ENCODE measurements around the gene MED14. TPM values are rescaled to one million over a fixed set of nuclear protein-coding genes. Genes with fewer than 3 reads are reported as not detected.
"Not testable (repeated sequence)": the region's sequence is repeated elsewhere in the genome, so short reads cannot be mapped to it uniquely, and the experiment has no call there.

Gene MED14
- 10 to 100 TPM; 40.3 to 51.4 TPM for total RNA-seq

DNA sequence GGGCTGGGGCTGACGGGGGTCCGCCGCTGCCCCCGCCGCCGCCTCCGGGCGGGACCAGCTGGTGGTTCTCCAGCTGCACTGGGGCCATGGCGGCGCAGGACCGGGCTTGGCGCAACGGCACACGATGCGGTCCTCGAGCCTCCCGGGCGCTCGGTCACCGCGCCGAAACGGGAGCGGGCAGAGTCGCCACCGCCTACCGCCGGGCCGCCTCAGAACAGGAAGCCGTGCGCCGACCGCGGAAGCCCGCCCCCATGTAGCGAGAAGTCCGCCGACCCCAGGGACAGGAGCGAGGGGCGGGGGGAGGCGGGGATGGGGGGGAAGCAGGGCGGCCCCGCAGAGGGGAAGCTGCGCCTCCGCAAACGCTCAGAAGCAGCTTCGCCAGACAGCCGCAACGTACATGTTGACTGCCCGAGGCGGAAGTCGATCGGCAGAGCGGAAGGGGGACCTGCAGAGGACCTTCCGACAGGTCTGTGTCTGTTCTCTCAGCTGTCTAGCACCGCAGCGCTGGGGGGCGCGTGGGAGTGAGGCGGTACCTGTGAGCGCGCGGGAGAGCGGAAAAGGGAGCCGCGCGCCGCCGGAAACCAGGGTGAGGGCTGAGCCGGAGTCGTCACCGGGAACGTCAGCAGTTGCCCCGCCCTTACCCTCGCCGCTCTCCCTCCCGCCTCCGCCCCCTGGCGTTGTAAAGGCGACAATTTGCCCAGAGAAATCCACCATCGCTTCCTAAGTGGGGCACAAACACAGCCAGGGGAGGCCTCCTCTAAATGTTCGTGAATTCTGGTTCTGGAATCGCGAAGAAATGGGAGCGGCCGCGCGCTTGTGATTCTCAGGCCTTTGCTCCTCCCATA, at the start of gene MED14:
MED14 (minus strand) TSS at position 218 of the 845 bp plus-strand sequence; CDS start at position 88, 130 bp downstream.
- peaks cover 20% of the 10 kb centered on the region for H3K4me1 Mint-ChIP-seq
- POLR2A ChIA-PET: interaction anchor here (0.9 to 1.9 kb wide), 5 partner anchors 11 to 598 kb away, joined by 3 to 14 read pairs (median 5); partner anchors contain the start of genes DDX3X and USP9X
- peak within 1 kb of the TSS; percentile 97 for H3K27ac Mint-ChIP-seq
- DNase-seq (peak; percentile 87), ATAC-seq (ENCODE audit: low read depth) (peak; percentile 93)
- H3K27me3 Mint-ChIP-seq: no peaks in the 10 kb centered on the region
- H3K36me3 Mint-ChIP-seq: peaks cover 8% of the 10 kb centered on the region
- H3K9me3 Mint-ChIP-seq: no peaks in the 10 kb centered on the region
- peak within 1 kb of the TSS; percentile 94 for H3K4me3 Mint-ChIP-seq

DNA sequence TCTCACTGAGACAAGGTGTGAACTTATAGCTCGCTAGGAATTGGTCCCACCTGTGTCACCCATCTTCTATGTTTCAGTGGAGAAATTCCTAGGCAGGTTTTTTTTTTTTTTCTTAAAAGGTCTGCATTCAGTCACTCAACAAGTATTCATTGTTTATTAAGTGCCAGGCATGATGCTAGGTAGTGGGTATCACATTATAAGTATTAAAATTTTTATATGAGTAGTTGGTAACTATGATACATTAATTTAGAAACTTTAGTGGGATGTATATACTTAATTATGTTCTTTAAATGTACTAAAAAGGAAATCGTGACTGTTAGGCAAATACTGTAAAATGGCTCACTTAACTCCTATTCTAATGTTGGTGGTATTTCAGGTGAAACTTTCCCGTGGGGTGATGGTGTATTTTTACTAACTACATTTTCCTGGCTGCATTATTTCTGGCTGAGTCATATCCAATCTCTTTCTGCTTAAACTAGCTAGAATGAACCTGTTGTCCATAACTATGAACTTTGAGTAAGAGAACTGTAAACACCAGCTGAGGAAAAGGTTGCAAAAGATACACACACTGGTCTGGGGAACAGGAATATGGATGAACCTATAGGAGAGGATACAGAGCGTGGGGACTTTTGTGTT, 49.3 kb upstream of the MED14 start:
- H3K36me3 Mint-ChIP-seq: no peaks in the 10 kb centered on the region
- H3K9me3 Mint-ChIP-seq: no peaks in the 10 kb centered on the region
- DNase-seq (no peak), ATAC-seq (ENCODE audit: low read depth) (no peak)
- H3K27me3 Mint-ChIP-seq: no peaks in the 10 kb centered on the region
- H3K27ac Mint-ChIP-seq: peak overlapping the region; percentile 36
- POLR2A ChIA-PET: no interaction called here
- no peaks in the 10 kb centered on the region for H3K4me1 Mint-ChIP-seq
- no peak overlapping the region for H3K4me3 Mint-ChIP-seq

DNA sequence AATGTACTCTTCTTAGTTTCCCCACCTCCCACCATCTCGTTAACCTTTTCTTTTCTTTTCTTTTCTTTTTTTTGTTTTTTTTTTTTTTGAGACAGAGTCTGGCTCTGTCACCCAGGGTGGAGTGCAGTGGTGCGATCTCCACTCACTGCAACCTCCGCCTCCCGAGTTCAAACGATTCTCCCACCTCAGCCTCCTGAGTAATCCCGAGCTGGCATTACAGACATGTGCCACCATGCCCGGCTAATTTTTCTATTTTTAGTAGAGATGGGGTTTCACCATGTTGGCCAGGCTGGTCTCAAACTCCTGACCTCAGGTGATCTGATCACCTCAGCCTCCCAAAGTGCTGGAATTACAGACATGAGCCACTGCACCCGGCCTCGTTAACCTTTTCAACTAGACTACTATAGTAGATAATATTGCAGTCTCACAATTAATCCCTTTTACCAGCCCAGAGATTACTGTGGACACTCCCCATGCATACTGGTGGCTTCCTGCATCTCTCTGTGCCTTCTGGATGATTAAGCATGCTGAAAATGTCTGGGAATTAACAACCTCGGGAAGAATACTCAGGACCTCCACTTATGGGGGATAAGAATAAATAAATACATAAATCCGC, 47.4 kb upstream of the MED14 start:
- H3K4me3 Mint-ChIP-seq; H3K36me3 Mint-ChIP-seq; POLR2A ChIA-PET; H3K27ac Mint-ChIP-seq; H3K9me3 Mint-ChIP-seq; H3K27me3 Mint-ChIP-seq; H3K4me1 Mint-ChIP-seq; DNase-seq; ATAC-seq (ENCODE audit: low read depth): not testable (repeated sequence)

DNA sequence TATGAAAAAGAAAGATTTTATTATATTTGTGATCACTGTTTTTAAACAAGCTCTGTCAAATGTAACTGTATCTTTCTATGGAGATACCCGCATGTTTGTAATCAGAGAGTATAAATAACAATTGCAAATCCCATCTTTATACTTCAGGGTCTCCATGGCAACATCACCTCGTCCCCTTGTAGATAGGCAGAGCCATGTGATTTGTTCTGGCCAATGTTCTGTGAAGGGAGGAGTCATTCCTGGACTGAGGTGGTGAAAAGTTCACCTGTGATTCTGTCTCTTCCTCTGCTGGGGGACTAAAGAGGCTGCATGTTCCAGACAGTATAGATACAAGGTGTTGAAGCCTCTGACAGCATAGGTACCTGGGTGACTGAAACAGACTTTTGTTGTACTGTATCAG, 45.6 kb upstream of the MED14 start:
- POLR2A ChIA-PET: no interaction called here
- no peaks in the 10 kb centered on the region for H3K9me3 Mint-ChIP-seq

DNA sequence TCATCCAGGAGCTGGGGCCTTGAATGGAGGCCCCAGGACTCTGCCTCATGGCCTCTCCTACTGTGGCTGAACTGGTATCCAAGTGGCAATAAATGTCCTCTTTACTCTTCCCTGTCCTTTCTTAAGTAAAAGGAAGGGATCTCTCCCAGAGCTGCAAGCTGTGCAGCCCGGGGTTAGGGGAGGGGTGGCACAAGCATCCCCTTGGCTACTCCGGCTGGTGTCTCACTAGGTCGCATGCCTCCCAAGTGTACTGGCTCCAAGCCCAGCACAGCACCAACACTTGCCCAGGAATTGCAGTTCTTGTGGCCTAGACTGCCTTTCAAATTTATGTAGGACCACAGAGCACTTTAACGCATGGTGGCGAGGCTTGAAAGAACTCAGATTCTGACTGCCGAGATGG, 44.7 kb upstream of the MED14 start:
- POLR2A ChIA-PET: no interaction called here
- no peak for ATAC-seq (ENCODE audit: low read depth)
- no peak overlapping the region for H3K27ac Mint-ChIP-seq

More for the DNA sequence above, 45.6 kb upstream of the MED14 start:
- ATAC-seq (ENCODE audit: low read depth) (no peak), DNase-seq (no peak)
- peaks cover 4% of the 10 kb centered on the region for H3K27me3 Mint-ChIP-seq
- H3K27ac Mint-ChIP-seq: no peak overlapping the region
- no peaks in the 10 kb centered on the region for H3K36me3 Mint-ChIP-seq
- H3K4me1 Mint-ChIP-seq: no peaks in the 10 kb centered on the region
- H3K4me3 Mint-ChIP-seq: no peak overlapping the region

DNA sequence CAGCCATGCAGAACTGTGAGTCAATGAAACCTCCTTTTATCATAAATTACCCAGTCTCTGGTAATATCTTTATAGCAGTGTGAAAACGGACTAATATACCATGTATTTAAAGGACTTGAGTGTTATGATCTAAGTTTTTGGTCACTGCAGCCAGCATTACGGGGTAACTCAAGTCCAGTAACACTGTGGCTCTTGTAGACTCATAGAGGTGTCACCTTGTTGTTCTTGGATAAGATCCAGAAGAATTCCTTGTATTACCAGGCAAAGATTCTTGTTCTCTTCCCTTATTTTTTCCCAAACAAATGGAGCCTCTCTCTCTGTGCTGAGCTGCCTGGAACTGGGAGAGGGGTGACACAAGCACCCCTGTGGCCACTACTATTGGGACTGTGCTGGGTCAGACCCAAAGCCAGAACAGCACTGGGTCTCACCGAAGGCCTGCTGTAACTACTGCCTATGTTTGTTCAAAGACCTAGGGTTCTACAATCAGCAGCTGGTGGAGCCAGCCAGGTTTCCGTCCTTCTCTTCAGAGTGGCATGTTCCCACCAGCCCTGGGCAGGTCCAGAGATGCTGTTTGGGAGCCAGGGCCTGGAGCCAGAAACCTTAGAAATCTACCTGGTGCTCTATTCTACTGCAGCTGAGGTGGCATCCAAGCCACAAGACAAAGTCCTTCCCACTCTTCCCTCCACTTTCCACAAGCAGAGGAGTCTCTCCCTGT, 43.7 kb upstream of the MED14 start:
- Mint-ChIP-seq H3K4me1 (no peaks in the 10 kb centered on the region), H3K27me3 (peaks cover 4% of the 10 kb centered on the region), H3K27ac (no peak overlapping the region), H3K36me3 (no peaks in the 10 kb centered on the region), H3K9me3 (no peaks in the 10 kb centered on the region), H3K4me3 (no peak overlapping the region)
- POLR2A ChIA-PET: no interaction called here
- ATAC-seq (ENCODE audit: low read depth): no peak
- no peak for DNase-seq

More for the DNA sequence above, 44.7 kb upstream of the MED14 start:
- H3K4me1 Mint-ChIP-seq: no peaks in the 10 kb centered on the region
- no peaks in the 10 kb centered on the region for H3K36me3 Mint-ChIP-seq
- peaks cover 4% of the 10 kb centered on the region for H3K27me3 Mint-ChIP-seq
- no peak overlapping the region for H3K4me3 Mint-ChIP-seq
- no peak for DNase-seq
- H3K9me3 Mint-ChIP-seq: no peaks in the 10 kb centered on the region

DNA sequence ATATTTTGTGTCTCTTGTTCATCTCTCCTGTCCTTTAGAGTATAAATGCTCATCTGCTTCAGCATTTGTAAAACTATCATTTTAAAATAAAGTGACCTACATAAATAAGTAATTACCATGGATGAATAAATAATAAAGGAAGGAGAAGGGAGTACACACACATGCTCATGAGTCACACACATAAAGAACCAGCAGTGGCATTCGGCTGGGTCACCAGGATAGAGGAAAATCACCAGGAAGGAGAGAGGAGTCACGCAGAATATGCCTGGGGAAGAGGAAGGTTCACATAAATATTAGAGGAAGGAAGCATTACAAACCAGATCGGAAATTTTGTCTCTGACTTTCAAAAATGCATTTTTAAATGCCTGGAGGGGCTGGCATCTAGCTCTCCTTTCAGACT, 38.5 kb upstream of the MED14 start:
- Mint-ChIP-seq H3K4me1 (no peaks in the 10 kb centered on the region), H3K27me3 (peaks cover 4% of the 10 kb centered on the region), H3K9me3 (no peaks in the 10 kb centered on the region), H3K27ac (no peak overlapping the region), H3K4me3 (no peak overlapping the region), H3K36me3 (no peaks in the 10 kb centered on the region)
- ATAC-seq (ENCODE audit: low read depth) (no peak), DNase-seq (no peak)
- POLR2A ChIA-PET: no interaction called here

DNA sequence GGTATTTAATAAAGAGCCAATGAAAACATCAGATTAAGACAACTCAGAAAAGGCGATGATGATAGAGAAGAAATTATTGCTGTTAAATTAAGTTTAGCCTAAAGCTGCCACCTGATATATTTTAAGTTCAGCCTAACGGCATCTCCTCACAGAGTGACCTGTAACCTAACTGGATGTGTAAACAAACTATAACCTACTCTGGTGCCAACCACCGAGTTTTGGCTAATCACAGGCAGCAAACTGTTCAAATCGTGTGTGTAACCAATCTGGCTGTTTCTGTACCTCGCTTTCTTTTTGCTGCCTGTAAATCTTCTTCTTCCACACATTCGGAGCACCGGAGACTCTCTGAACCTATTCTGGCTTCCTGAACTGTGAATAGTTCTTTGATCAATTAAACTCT, 37.8 kb upstream of the MED14 start:
- no peak overlapping the region for H3K4me3 Mint-ChIP-seq
- no peaks in the 10 kb centered on the region for H3K36me3 Mint-ChIP-seq
- DNase-seq (no peak), ATAC-seq (ENCODE audit: low read depth) (no peak)
- H3K9me3 Mint-ChIP-seq: no peaks in the 10 kb centered on the region
- no peak overlapping the region for H3K27ac Mint-ChIP-seq
- POLR2A ChIA-PET: no interaction called here
- no peaks in the 10 kb centered on the region for H3K4me1 Mint-ChIP-seq
- H3K27me3 Mint-ChIP-seq: peaks cover 2% of the 10 kb centered on the region

DNA sequence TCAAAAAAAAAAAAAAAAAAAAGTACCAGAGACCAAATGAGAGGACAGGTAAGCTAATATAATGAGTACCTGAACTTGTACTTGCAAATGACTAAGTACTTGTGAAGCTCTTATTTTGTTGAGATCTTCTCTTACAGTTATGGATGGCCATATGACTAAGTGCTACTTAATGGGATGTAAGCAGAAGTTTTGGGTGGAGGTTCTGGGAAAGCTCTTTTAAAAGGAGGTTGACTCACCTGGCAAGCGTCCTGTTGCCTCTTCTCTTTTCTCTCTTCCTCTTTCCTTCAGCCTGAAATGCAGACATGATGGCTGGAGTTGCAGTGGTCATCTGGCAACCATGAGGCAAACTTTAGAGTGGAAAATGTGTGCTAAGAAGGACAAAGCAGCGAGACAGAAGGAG, 36.9 kb upstream of the MED14 start:
- Mint-ChIP-seq H3K27ac (no peak overlapping the region), H3K4me3 (no peak overlapping the region), H3K9me3 (no peaks in the 10 kb centered on the region), H3K4me1 (no peaks in the 10 kb centered on the region), H3K36me3 (no peaks in the 10 kb centered on the region), H3K27me3 (peaks cover 2% of the 10 kb centered on the region)
- DNase-seq: no peak
- ATAC-seq (ENCODE audit: low read depth): no peak
- POLR2A ChIA-PET: no interaction called here

DNA sequence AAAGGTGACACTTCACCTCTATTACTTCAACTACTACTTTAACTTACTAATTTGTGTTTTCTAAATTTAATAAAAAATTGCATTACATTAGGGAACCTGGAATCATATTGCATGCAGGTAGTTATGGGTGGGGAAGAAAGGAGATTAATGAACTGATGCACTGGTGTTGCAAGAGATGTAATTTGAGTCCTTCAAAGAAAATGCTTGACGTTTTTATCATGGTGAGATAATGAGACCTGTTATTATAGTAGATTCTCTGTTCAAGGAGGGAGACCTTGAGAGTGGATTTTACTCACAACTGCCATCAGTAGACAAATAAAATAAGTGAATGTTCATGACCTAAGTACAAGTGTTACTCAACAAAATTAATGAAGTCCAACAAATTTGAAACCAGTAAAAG, 26.4 kb upstream of the MED14 start:
- H3K36me3 Mint-ChIP-seq: no peaks in the 10 kb centered on the region
- no peaks in the 10 kb centered on the region for H3K4me1 Mint-ChIP-seq
- H3K27ac Mint-ChIP-seq: no peak overlapping the region
- peaks cover 3% of the 10 kb centered on the region for H3K27me3 Mint-ChIP-seq
- no peak for DNase-seq
- no peak overlapping the region for H3K4me3 Mint-ChIP-seq
- POLR2A ChIA-PET: no interaction called here
- no peaks in the 10 kb centered on the region for H3K9me3 Mint-ChIP-seq
- no peak for ATAC-seq (ENCODE audit: low read depth)

DNA sequence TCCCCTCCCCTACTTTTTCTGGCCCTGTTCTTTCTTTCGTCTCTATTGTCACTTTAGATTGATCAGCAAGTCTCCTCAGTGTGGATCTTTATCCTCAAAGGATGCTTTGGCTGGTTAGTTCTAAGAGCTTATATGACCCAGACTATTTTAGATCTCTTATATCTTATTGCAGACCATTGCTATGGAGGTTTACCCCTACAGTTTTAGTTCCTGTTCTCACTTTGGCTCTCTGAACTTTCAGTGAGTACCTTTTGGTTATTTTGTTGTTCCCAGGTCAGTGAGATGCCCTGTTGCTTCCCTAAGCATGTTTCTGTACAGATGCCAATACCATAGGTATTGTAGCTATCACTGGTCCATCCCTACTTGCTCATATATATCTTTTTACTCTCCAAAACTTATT, 24.0 kb upstream of the MED14 start:
- POLR2A ChIA-PET: no interaction called here
- Mint-ChIP-seq H3K4me3 (no peak overlapping the region), H3K27ac (no peak overlapping the region), H3K27me3 (no peaks in the 10 kb centered on the region), H3K36me3 (no peaks in the 10 kb centered on the region), H3K9me3 (no peaks in the 10 kb centered on the region), H3K4me1 (no peaks in the 10 kb centered on the region)
- DNase-seq: no peak
- no peak for ATAC-seq (ENCODE audit: low read depth)

DNA sequence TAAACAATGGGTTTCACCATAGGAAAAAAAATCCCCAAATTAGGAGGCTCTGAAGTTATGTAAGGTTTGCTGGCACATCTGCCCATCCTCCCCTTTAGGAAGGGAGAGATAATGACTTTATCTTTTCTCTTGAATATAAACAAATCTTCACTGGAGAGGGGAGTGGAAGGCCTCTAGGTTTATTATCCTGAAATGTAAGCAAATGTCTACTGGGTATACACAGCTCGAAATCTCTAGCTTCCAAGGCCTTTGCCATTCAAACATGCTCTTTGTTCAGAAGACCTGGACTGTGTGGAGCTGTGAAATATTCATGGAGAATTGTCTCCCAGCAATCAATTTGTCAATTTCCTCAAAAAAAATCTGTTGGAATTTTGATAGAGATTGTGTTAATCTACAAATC, 21.7 kb upstream of the MED14 start:
- Mint-ChIP-seq H3K27ac (no peak overlapping the region), H3K36me3 (peaks cover 2% of the 10 kb centered on the region), H3K4me3 (no peak overlapping the region), H3K27me3 (peaks cover 2% of the 10 kb centered on the region), H3K9me3 (peaks cover 5% of the 10 kb centered on the region), H3K4me1 (no peaks in the 10 kb centered on the region)
- no peak for ATAC-seq (ENCODE audit: low read depth)
- no peak for DNase-seq
- POLR2A ChIA-PET: no interaction called here

All from activated naive CD8-positive, alpha-beta T cell treated with anti-CD3 and anti-CD28 coated beads, Interleukin-2, amount 10 ng/mL, durations not matched to agents 7 days and 5 days (primary cell).